Psoas muscle (tissue), 8 donors: ENCODE data around the gene BICD1. TPM values are rescaled to one million over a fixed set of nuclear protein-coding genes. Genes with fewer than 3 reads are reported as not detected.

Experiments
- ATAC-seq, 4 donors: fragments of 200-7000 bp; cut with Tn5 transposase; one replicate each; pipeline ENCODE4 v1.9.1; 2020; ENCODE audit warnings: moderate library complexity in 3 of 4, mild to moderate bottlenecking in 2 of 4
- DNase-seq, 2 donors: peaks; one replicate each; pipeline ENCODE4 v3.0.0-alpha.2; 2020
- H3K27ac ChIP-seq: fragments of 200-600 bp; one replicate; pipeline ENCODE4 v1.8.0; 2022
- H3K27me3 ChIP-seq, 3 donors: fragments of 200-600 bp in 1 of 3; one replicate each; pipeline versions ENCODE4 v1.6.1 to v1.8.0; 2013 to 2022; ENCODE audit warnings: low read length in 2 of 3, mild to moderate bottlenecking in 2 of 3, moderate library complexity in 1 of 3; ENCODE audit not compliant: insufficient read depth in 3 of 3
- H3K36me3 ChIP-seq, 2 donors: fragments of 200-600 bp in 1 of 2; one replicate each; pipeline versions ENCODE4 v1.6.1 to v1.8.0; 2013 to 2022; ENCODE audit warnings: low read depth in 1 of 2, mild to moderate bottlenecking in 1 of 2, moderate library complexity in 1 of 2; ENCODE audit not compliant: insufficient read depth in 1 of 2
- H3K4me1 ChIP-seq: fragments of 200-600 bp; one replicate; pipeline ENCODE4 v1.8.0; 2022
- H3K4me3 ChIP-seq: fragments of 200-600 bp; one replicate; pipeline ENCODE4 v1.8.0; 2022; ENCODE audit warnings: mild to moderate bottlenecking
- H3K9me3 ChIP-seq: fragments of 200-600 bp; one replicate; pipeline ENCODE4 v1.8.0; 2022
- CTCF ChIP-seq: fragments of 200-600 bp; IDR thresholded peaks from one replicate; pipeline ENCODE4 v1.8.0; 2022; ENCODE audit warnings: antibody characterized with exemption
- WGBS, 3 donors: extraction: QIAGEN DNeasy Blood & Tissue Kit; methylation state at CpG; one replicate each; pipeline versions ENCODE4 v1.1.6 to v1.1.7; 2013; 5-methylcytosine and 5-hydroxymethylcytosine counted together
- intact Hi-C, 2 donors: fragments of 100-400 bp; cut with DNase I; formaldehyde crosslinking; loops; one replicate each; pipeline versions ENCODE4 v1.11.0 to v1.14.2; 2022
- polyA plus RNA-seq, 3 donors: library from polyadenylated mRNA; stranded (reverse); fragments of 200-250 nt; gene quantifications; one replicate each; pipeline ENCODE4 v1.2.3, GENCODE V29; 2013
- total RNA-seq, 4 donors: library from RNA; stranded (reverse); fragmentation: NEBNext Ultra II Directional in 2 of 4; extraction: Animal tissue kit (Norgen Biotek cat#: 25700) in 2 of 4; gene quantifications; one replicate each; pipeline versions ENCODE4 v1.2.1 to v1.2.4, GENCODE V29; 2021 to 2023
- donor health status: healthy with polysubstance abuse.
- donor health status: DM: no; HTN: no; CAD: no; lungs with moderate emphysema.
- donor health status: Bipolar disorder and iron deficiency.
- donor health status: healthy.
- donor health status: DM: yes; HTN: yes; CAD: no.
- donor health status: DM: no; HTN: no; CAD: no.
- donor health status: DM: no; HTN: no; CAD: no.
- donor health status: DM: yes; HTN: yes; CAD: no.

BICD1 gene
- total and polyA plus RNA-seq, 7 donors: 0.55 to 9.8 (median 2.8) TPM

GRCh38 chr12:32110417-32110816 lies 3.8 kb downstream of the BICD1 start:
- ATAC-seq (peak in 3 of 4 donors; percentile 47 to 61 (median 54)), DNase-seq (no peak)
- no peak overlapping the region for H3K4me3 ChIP-seq
- H3K4me1 ChIP-seq: peaks cover 5% of the 10 kb centered on the region
- no peaks in the 10 kb centered on the region for H3K9me3 ChIP-seq
- no peaks in the 10 kb centered on the region for H3K36me3 ChIP-seq
- H3K27ac ChIP-seq: no peak overlapping the region
- intact Hi-C loops: no loop called here
- no peak for TF ChIP-seq CTCF
- WGBS, 3 donors: 77 to 80% (median 79%) methylated on average over 3 of the region's 3 CpGs
- peaks cover 0 to 14% (median 2%) of the 10 kb centered on the region in 3 donors for H3K27me3 ChIP-seq

DNA sequence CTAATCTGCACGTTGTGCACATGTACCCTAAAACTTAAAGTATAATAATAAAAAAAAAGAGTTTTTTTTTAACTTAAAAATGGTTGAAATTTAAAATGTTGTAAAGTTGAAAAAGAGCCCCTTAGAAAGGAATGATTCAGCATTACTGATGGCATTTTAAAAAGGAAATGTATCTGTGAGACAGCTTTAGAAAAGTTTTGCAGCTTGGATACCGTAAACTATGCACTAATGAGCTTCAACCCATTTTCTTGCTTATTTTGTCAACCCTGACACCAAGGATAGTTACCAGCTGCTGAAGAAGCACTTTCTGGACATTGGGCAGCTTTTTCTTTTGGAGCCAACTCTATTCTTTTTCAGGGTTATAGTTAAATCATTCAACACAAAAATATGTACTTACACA lies 4.3 kb downstream of the BICD1 start:
- ATAC-seq (no peak), DNase-seq (no peak)
- Histone ChIP-seq H3K4me1 (peaks cover 5% of the 10 kb centered on the region), H3K27me3 (peaks cover 0 to 14% (median 2%) of the 10 kb centered on the region in 3 donors), H3K36me3 (no peaks in the 10 kb centered on the region), H3K27ac (no peak overlapping the region), H3K9me3 (no peaks in the 10 kb centered on the region), H3K4me3 (no peak overlapping the region)
- TF ChIP-seq CTCF: no peak
- WGBS, 3 donors: 47 to 67% (median 64%) methylated on average over 2 of the region's 2 CpGs
- intact Hi-C loops: no loop called here

DNA sequence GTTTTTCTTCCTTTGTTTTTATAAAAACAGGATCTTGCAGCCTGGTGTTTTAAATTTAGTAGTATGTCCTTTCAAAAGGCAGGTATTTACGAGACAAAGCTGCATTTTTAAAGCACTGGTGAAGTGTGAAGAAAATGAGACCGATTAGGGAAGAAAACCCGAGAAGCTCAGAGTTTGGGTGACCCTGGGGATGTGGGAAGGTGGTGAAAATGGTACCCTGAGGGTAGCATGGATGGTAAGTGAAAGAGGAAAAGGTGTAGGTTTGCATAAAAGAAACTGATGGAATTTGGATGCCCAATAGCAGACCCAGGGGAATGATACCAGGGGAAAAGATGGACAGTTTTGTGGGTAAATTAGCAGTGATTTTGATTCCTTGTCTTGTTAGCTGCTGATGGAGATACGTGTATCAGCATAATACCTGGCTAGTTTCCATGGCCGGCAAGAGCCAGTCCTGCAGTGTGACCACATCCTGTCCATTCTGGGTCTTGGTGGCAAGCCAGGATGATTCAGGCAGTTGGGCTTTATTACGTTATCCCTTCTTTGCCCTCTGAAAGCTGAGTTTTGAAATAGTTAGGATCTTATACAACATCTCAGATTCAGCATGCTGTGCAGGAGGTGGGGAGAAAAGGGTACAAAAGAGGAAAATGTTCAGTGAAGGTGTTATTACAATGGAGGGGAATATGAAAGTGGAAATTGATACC lies 8.9 kb downstream of the BICD1 start:
- no peak for TF ChIP-seq CTCF
- 27 to 29% (median 28%) methylated on average over 6 of the region's 6 CpGs for WGBS, 3 donors
- H3K36me3 ChIP-seq: no peaks in the 10 kb centered on the region
- peak overlapping the region; percentile 9 for H3K27ac ChIP-seq
- H3K4me1 ChIP-seq: no peaks in the 10 kb centered on the region
- intact Hi-C loops: no loop called here
- no peaks in the 10 kb centered on the region for H3K9me3 ChIP-seq
- ATAC-seq (peak; percentile 58 to 95 (median 88)), DNase-seq (peak; percentile 86 to 87)
- no peaks in the 10 kb centered on the region for H3K27me3 ChIP-seq
- no peak overlapping the region for H3K4me3 ChIP-seq

DNA sequence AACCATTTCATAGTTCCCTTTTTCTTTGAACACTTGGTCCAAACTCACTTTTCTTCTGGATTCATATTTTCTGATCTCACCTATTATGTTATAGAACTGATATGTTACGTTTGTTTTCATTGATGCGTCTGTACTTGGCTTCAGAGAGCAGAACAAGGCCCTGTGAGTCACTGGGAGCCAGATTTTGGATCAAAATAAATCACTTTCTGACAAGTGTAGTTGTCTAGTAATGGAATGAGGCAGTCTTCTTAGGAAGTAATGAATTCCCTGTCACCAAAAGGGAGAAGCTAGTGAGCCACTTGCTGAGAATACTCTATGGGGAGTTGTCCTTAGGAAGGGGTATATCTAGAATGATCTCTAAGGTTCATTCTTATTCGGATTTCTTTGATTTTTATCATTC lies 10.2 kb downstream of the BICD1 start:
- TF ChIP-seq CTCF: no peak
- Histone ChIP-seq H3K36me3 (no peaks in the 10 kb centered on the region), H3K27me3 (no peaks in the 10 kb centered on the region), H3K9me3 (no peaks in the 10 kb centered on the region), H3K27ac (no peak overlapping the region), H3K4me1 (no peaks in the 10 kb centered on the region), H3K4me3 (no peak overlapping the region)
- 82 to 92% (median 86%) methylated on average over 3 of the region's 3 CpGs for WGBS, 3 donors
- intact Hi-C loops: no loop called here
- DNase-seq: no peak
- ATAC-seq: no peak

- WGBS, 3 donors: 96 to 97% (median 96%) methylated on average over 3 of the region's 3 CpGs
Measured at GRCh38 chr12:32117316-32117715, 10.7 kb downstream of the BICD1 start.

More at GRCh38 chr12:32117316-32117715, 10.7 kb downstream of the BICD1 start:
- H3K36me3 ChIP-seq: no peaks in the 10 kb centered on the region
- intact Hi-C loops: no loop called here
- H3K4me3 ChIP-seq: no peak overlapping the region
- DNase-seq (no peak), ATAC-seq (no peak)
- H3K27me3 ChIP-seq: no peaks in the 10 kb centered on the region
- no peak overlapping the region for H3K27ac ChIP-seq
- H3K9me3 ChIP-seq: no peaks in the 10 kb centered on the region
- no peak for TF ChIP-seq CTCF
- H3K4me1 ChIP-seq: no peaks in the 10 kb centered on the region
